ENCODE measurements around the gene PARP15. TPM values are rescaled to one million over a fixed set of nuclear protein-coding genes. Genes with fewer than 3 reads are reported as not detected.

PARP15 gene
- 0.10 TPM in 1 of 2 replicates, not detected in the other for total RNA-seq (2014; rRNA removed; shearing (Covaris generic); ENCODE audit: low replicate concordance)

GRCh38 chr3:122577409-122578031 is at the start of gene PARP15:
Gene PARP15 (plus strand): TSS chr3:122577650. CDS start chr3:122577668, 18 bp downstream.
- Histone ChIP-seq H3K27me3 (no peaks in the 10 kb centered on the region), H3K9me3 (peaks cover 14% of the 10 kb centered on the region), H3K36me3 (peaks cover 9% of the 10 kb centered on the region), H3K4me3 (no peak within 1 kb of the TSS)
- peak; percentile 1 for DNase-seq

- no peak overlapping the region for H3K4me3 ChIP-seq
- no peak for DNase-seq
- no peaks in the 10 kb centered on the region for H3K27me3 ChIP-seq
- no peaks in the 10 kb centered on the region for H3K9me3 ChIP-seq
- H3K36me3 ChIP-seq, result peaks cover 43% of the 10 kb centered on the region
These were observed 47.3 kb upstream of the PARP15 start for GRCh38 chr3:122530164-122530563.

DNA sequence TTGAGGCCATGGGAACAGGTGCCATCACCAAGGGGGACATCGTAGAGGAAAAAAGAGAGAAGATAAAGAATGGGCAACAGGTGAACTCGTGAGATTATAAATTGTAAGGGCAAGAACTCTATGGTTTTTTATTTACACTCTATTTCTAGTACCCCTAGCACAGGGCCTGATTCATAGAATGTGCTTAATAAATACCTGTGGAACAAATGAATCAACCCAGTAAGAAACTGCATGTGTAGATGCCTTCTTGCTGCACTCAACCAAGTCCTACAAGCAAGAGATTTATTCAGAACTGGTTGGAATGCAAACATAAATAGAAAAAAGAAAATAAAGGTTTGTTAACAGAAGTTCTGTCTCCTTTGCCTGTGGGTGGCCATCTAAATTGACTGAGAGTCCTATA is 44.0 kb upstream of the PARP15 start:
- no peak for DNase-seq
- Histone ChIP-seq H3K27me3 (no peaks in the 10 kb centered on the region), H3K4me3 (no peak overlapping the region), H3K36me3 (peaks cover 47% of the 10 kb centered on the region), H3K9me3 (no peaks in the 10 kb centered on the region)

GRCh38 chr3:122533931-122534334 is 43.5 kb upstream of the PARP15 start:
- Histone ChIP-seq H3K9me3 (no peaks in the 10 kb centered on the region), H3K4me3 (no peak overlapping the region), H3K36me3 (peaks cover 52% of the 10 kb centered on the region), H3K27me3 (no peaks in the 10 kb centered on the region)
- DNase-seq, result peak; percentile 61

DNA sequence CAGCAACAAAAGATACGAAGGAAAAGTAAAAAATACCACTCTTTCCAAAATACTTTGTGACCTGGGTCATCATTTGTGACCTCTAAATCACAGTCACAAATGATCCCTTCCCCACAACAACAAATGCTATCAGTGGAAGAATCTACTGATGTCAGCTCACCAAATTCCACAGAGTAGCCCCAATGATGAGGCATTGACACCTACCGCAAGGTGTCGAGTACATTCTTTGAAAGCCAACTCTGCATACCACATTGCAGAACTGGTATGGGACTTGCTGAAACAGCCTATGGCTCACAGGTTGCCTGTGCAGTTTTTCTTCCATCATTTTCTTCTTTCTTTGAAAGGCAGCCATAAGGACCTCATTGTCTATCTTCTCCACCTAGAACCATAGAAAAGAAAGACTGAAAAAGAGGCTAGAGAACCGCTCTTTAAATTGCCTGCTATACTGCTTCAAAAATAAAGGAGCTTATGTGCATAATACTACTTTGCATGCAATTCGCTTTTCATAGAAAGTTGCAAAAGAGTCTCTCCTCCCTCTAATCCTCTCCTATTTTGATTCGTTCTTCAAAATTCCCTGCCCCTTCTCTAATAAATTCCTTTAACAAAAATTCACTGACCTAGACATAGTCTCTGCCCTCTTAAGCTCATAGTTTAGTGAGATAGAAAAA is 41.4 kb upstream of the PARP15 start:
- no peak for DNase-seq
- Histone ChIP-seq H3K27me3 (no peaks in the 10 kb centered on the region), H3K36me3 (peaks cover 59% of the 10 kb centered on the region)

GRCh38 chr3:122536632-122537001 is 40.8 kb upstream of the PARP15 start:
- no peak for DNase-seq
- Histone ChIP-seq H3K36me3 (peaks cover 59% of the 10 kb centered on the region), H3K27me3 (no peaks in the 10 kb centered on the region), H3K4me3 (no peak overlapping the region), H3K9me3 (no peaks in the 10 kb centered on the region)

More for the DNA sequence above, 41.4 kb upstream of the PARP15 start:
- Histone ChIP-seq H3K4me3 (no peak overlapping the region), H3K9me3 (no peaks in the 10 kb centered on the region)

DNA sequence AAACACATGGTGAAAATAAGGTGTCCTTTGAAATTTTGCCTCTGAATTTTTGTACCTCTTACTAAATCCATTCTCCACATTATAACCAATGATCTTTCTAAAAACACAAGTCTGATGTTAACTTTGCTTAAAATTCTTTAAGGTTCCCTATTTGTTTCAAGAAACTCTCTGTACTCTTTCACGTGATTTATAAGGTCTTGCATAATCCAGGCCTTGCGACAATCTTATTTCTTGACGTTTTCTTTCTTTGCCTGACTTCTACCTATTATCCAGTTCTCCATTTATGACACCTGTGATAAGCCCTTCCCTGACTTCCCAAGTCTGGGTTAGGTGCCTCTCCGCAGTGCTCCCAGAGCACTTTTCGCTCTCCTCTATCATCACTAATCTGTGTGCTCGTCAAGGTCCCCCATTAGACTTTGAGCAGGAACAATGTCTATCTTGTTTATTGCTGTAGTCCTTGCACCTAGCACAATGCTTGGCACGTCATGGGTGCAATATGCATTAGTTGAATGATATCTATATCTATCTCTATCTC is 38.4 kb upstream of the PARP15 start:
- no peak for DNase-seq
- peaks cover 44% of the 10 kb centered on the region for H3K36me3 ChIP-seq
- H3K4me3 ChIP-seq, result no peak overlapping the region
- no peaks in the 10 kb centered on the region for H3K9me3 ChIP-seq
- H3K27me3 ChIP-seq, result no peaks in the 10 kb centered on the region

DNA sequence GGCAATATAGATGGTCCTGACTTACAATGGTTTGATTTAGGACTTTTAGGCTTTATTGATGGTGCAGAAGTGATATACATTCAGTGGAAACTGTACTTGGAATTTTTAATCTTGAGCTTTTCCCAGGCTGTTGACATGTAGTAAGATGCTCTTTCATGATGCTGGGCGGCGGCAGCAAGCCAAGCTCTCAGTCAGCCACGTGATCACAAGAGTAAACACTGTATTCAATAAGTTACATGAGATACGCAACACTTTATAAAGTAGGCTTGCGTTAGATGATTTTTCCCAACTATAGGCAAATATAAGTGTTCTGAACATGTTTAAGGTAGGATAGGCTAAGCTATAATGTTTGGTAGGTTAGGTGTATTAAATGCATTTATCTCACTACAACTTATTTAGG is 31.3 kb upstream of the PARP15 start:
- H3K36me3 ChIP-seq, result peaks cover 56% of the 10 kb centered on the region
- no peaks in the 10 kb centered on the region for H3K27me3 ChIP-seq
- no peak overlapping the region for H3K4me3 ChIP-seq
- no peaks in the 10 kb centered on the region for H3K9me3 ChIP-seq
- DNase-seq, result no peak

DNA sequence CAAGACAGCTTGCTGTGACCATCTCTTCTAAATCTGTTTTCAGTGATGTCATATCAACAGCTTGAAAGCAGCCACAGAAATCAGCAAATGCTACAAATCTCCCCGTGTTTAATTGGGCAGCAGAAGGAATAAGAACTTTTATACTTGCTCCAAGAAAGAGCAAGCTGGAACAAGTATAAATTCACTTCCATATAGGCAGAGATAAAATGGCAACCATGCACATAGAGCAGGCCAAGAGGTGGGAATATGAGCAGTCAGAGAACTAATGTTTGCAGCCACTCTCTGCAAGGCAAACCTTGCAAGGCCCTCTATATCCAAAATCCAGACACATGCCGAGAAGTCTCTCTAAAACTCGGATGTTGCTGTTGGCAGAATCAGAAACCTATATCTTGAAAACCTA is 29.4 kb upstream of the PARP15 start:
- Histone ChIP-seq H3K4me3 (no peak overlapping the region), H3K36me3 (peaks cover 59% of the 10 kb centered on the region), H3K27me3 (no peaks in the 10 kb centered on the region), H3K9me3 (no peaks in the 10 kb centered on the region)
- no peak for DNase-seq

DNA sequence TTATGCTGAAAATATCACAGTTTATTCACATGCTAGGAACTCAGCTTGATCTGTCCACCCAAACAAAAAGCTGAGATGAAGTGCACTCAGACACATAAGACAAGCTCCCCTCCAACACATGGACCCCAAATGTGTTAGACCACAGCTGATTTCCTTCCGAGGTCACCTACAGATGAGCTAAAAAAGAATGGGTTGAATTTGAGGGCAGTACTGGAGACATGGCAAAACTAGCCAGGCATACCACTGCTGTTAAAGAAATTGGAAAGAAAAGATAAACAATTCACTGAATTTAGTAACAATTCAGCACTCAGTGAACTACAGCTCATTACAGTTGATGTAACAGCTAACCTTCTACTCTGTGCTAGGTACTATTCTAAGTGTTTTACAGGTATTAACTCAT is 28.8 kb upstream of the PARP15 start:
- DNase-seq, result no peak
- Histone ChIP-seq H3K27me3 (no peaks in the 10 kb centered on the region), H3K36me3 (peaks cover 55% of the 10 kb centered on the region), H3K9me3 (no peaks in the 10 kb centered on the region), H3K4me3 (no peak overlapping the region)

DNA sequence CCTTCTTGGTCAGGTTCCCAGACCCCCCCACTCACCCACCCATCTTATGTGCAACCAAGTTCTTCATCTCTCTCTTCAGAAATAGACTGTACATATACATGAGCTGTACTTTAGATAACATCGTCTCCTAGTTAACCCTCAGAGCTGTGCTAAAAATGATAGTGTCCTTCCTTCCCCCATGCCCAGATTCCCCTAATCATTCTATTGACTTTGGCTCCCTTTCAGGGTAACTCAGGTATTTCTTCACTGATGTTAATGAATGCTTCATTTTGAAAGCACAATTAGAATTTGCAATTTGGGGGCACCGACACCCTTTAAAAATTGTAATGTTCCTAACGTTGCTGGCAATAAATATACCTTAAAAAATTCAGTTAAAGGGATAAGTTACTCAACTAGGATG is 24.3 kb upstream of the PARP15 start:
- no peak for DNase-seq
- Histone ChIP-seq H3K9me3 (no peaks in the 10 kb centered on the region), H3K36me3 (peaks cover 64% of the 10 kb centered on the region), H3K27me3 (no peaks in the 10 kb centered on the region), H3K4me3 (no peak overlapping the region)

GRCh38 chr3:122555275-122556071 is 22.0 kb upstream of the PARP15 start:
- no peaks in the 10 kb centered on the region for H3K27me3 ChIP-seq
- no peak for DNase-seq
- H3K36me3 ChIP-seq, result peaks cover 67% of the 10 kb centered on the region
- H3K4me3 ChIP-seq, result no peak overlapping the region
- H3K9me3 ChIP-seq, result no peaks in the 10 kb centered on the region

GRCh38 chr3:122557356-122557755 is 20.1 kb upstream of the PARP15 start:
- Histone ChIP-seq H3K9me3 (no peaks in the 10 kb centered on the region), H3K36me3 (peaks cover 55% of the 10 kb centered on the region), H3K4me3 (no peak overlapping the region), H3K27me3 (no peaks in the 10 kb centered on the region)
- DNase-seq, result no peak

DNA sequence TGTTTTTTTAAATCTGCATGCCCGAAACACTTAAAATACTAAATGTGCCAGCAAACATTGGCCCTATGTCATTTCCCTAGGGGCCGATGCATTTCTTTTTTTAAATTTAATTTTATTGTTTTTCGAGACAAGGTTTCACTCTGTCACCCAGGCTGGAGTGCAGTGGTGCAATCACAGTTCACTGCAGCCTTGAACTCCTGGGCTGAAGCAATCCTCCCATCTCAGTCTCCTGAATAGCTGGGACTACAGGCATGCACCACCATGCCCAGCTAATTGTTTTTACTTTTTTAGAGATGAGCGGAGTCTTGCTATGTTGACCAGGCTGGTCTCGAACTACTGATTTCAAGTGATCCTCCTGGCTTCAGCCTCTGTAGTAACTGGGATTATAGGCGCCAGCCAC is 18.8 kb upstream of the PARP15 start:
- Histone ChIP-seq H3K4me3 (no peak overlapping the region), H3K9me3 (no peaks in the 10 kb centered on the region), H3K27me3 (no peaks in the 10 kb centered on the region), H3K36me3 (peaks cover 57% of the 10 kb centered on the region)
- no peak for DNase-seq

GRCh38 chr3:122559906-122560305 is 17.5 kb upstream of the PARP15 start:
- DNase-seq, result no peak
- no peaks in the 10 kb centered on the region for H3K27me3 ChIP-seq
- no peak overlapping the region for H3K4me3 ChIP-seq
- no peaks in the 10 kb centered on the region for H3K9me3 ChIP-seq
- H3K36me3 ChIP-seq, result peaks cover 53% of the 10 kb centered on the region

DNA sequence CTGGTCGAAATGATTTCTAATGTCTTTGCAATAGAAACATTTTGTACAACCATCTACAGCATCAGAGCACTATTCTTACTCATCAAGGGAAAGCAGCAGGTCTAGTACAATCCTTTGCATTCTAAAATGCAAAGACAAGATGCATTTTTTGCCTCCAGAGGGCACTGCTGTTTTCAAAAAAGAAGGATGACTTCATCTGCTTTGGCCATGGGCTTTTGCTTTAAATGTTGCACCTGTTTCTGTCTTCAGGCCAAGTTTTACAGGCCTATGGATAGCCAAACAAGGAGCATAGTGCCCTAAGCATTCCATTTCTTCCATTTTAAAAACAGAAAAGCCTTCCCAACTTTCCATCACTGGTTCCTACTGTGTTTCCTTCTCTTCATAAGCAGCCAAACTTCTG is 16.8 kb upstream of the PARP15 start:
- H3K27me3 ChIP-seq, result no peaks in the 10 kb centered on the region
- H3K9me3 ChIP-seq, result no peaks in the 10 kb centered on the region
- no peak overlapping the region for H3K4me3 ChIP-seq
- peak; percentile 4 for DNase-seq
- H3K36me3 ChIP-seq, result peaks cover 49% of the 10 kb centered on the region

Data from MG63 (cell line).